Measurements from ENCODE around the gene ZC3H18.
A peak's percentile ranks its signal among the peaks of the same experiment; 100 is the strongest.

Gene ZC3H18

GRCh38 chr16:88552815-88553214, 17.4 kb upstream of the ZC3H18 start:
- ATAC-seq (no peak), DNase-seq (no peak)
- Mint-ChIP-seq H3K27ac (no peak overlapping the region), H3K36me3 (ENCODE audit: low read depth) (no peaks in the 10 kb centered on the region), H3K27me3 (peaks cover 5% of the 10 kb centered on the region), H3K4me1 (peaks cover 16% of the 10 kb centered on the region), H3K4me3 (no peak overlapping the region), H3K9me3 (no peaks in the 10 kb centered on the region)

GRCh38 chr16:88553739-88554138, 16.5 kb upstream of the ZC3H18 start:
- Mint-ChIP-seq H3K4me3 (no peak overlapping the region), H3K4me1 (peaks cover 16% of the 10 kb centered on the region), H3K9me3 (no peaks in the 10 kb centered on the region), H3K27me3 (peaks cover 5% of the 10 kb centered on the region), H3K36me3 (ENCODE audit: low read depth) (no peaks in the 10 kb centered on the region), H3K27ac (no peak overlapping the region)
- no peak for ATAC-seq
- no peak for DNase-seq

GRCh38 chr16:88554711-88555264, 15.4 kb upstream of the ZC3H18 start:
- no peak overlapping the region for H3K27ac Mint-ChIP-seq
- peaks cover 9% of the 10 kb centered on the region for H3K4me1 Mint-ChIP-seq
- H3K9me3 Mint-ChIP-seq, result no peaks in the 10 kb centered on the region
- no peak overlapping the region for H3K4me3 Mint-ChIP-seq
- DNase-seq, result no peak
- peaks cover 5% of the 10 kb centered on the region for H3K27me3 Mint-ChIP-seq
- ATAC-seq, result no peak
- no peaks in the 10 kb centered on the region for H3K36me3 Mint-ChIP-seq (ENCODE audit: low read depth)

- H3K4me3 Mint-ChIP-seq, result no peak overlapping the region
- no peaks in the 10 kb centered on the region for H3K9me3 Mint-ChIP-seq
- H3K27me3 Mint-ChIP-seq, result peaks cover 7% of the 10 kb centered on the region
- ATAC-seq (no peak), DNase-seq (no peak)
- no peaks in the 10 kb centered on the region for H3K4me1 Mint-ChIP-seq
- H3K36me3 Mint-ChIP-seq (ENCODE audit: low read depth), result no peaks in the 10 kb centered on the region
- no peak overlapping the region for H3K27ac Mint-ChIP-seq
These were observed 13.8 kb upstream of the ZC3H18 start for GRCh38 chr16:88556294-88556988.

- DNase-seq (no peak), ATAC-seq (no peak)
- peaks cover 7% of the 10 kb centered on the region for H3K27me3 Mint-ChIP-seq
- H3K4me1 Mint-ChIP-seq, result peaks cover 3% of the 10 kb centered on the region
- H3K27ac Mint-ChIP-seq, result no peak overlapping the region
- H3K4me3 Mint-ChIP-seq, result no peak overlapping the region
- no peaks in the 10 kb centered on the region for H3K36me3 Mint-ChIP-seq (ENCODE audit: low read depth)
- no peaks in the 10 kb centered on the region for H3K9me3 Mint-ChIP-seq
These were observed 11.5 kb upstream of the ZC3H18 start for GRCh38 chr16:88558457-88559442.

- Mint-ChIP-seq H3K36me3 (ENCODE audit: low read depth) (no peaks in the 10 kb centered on the region), H3K4me1 (peaks cover 7% of the 10 kb centered on the region), H3K27me3 (peaks cover 7% of the 10 kb centered on the region), H3K27ac (no peak overlapping the region), H3K4me3 (no peak overlapping the region), H3K9me3 (no peaks in the 10 kb centered on the region)
- DNase-seq (no peak), ATAC-seq (peak; percentile 26)
These were observed 9.3 kb upstream of the ZC3H18 start for GRCh38 chr16:88560714-88561484.

GRCh38 chr16:88561485-88562359, 8.5 kb upstream of the ZC3H18 start:
- Mint-ChIP-seq H3K27ac (no peak overlapping the region), H3K36me3 (ENCODE audit: low read depth) (no peaks in the 10 kb centered on the region), H3K27me3 (peaks cover 5% of the 10 kb centered on the region), H3K4me1 (peaks cover 14% of the 10 kb centered on the region), H3K9me3 (no peaks in the 10 kb centered on the region), H3K4me3 (no peak overlapping the region)
- ATAC-seq, result no peak
- peak; percentile 56 for DNase-seq

GRCh38 chr16:88566158-88566557, 4.0 kb upstream of the ZC3H18 start:
- peak overlapping the region; percentile 26 for H3K4me3 Mint-ChIP-seq
- ATAC-seq, result peak; percentile 50
- DNase-seq, result peak; percentile 85
- H3K9me3 Mint-ChIP-seq, result no peaks in the 10 kb centered on the region
- H3K36me3 Mint-ChIP-seq (ENCODE audit: low read depth), result peaks cover 2% of the 10 kb centered on the region
- peak overlapping the region; percentile 52 for H3K27ac Mint-ChIP-seq
- H3K4me1 Mint-ChIP-seq, result peaks cover 30% of the 10 kb centered on the region
- H3K27me3 Mint-ChIP-seq, result peaks cover 1% of the 10 kb centered on the region

GRCh38 chr16:88568710-88569613, 1.2 kb upstream of the ZC3H18 start:
- H3K27ac Mint-ChIP-seq, result peak overlapping the region; percentile 92
- DNase-seq (no peak), ATAC-seq (no peak)
- peaks cover 21% of the 10 kb centered on the region for H3K36me3 Mint-ChIP-seq (ENCODE audit: low read depth)
- H3K27me3 Mint-ChIP-seq, result peaks cover 1% of the 10 kb centered on the region
- peak overlapping the region; percentile 89 for H3K4me3 Mint-ChIP-seq
- no peaks in the 10 kb centered on the region for H3K9me3 Mint-ChIP-seq
- H3K4me1 Mint-ChIP-seq, result peaks cover 50% of the 10 kb centered on the region

GRCh38 chr16:88569614-88569984, 604 bp upstream of the ZC3H18 start:
- Mint-ChIP-seq H3K27ac (peak overlapping the region; percentile 92), H3K4me1 (peaks cover 50% of the 10 kb centered on the region), H3K36me3 (ENCODE audit: low read depth) (peaks cover 21% of the 10 kb centered on the region), H3K4me3 (peak overlapping the region; percentile 89), H3K9me3 (no peaks in the 10 kb centered on the region), H3K27me3 (peaks cover 1% of the 10 kb centered on the region)
- ATAC-seq, result peak; percentile 16
- no peak for DNase-seq

- Mint-ChIP-seq H3K27ac (peak overlapping the region; percentile 77), H3K36me3 (ENCODE audit: low read depth) (peaks cover 24% of the 10 kb centered on the region), H3K4me3 (peak overlapping the region; percentile 88), H3K27me3 (peaks cover 1% of the 10 kb centered on the region), H3K4me1 (peaks cover 49% of the 10 kb centered on the region), H3K9me3 (no peaks in the 10 kb centered on the region)
- ATAC-seq (peak; percentile 29), DNase-seq (peak; percentile 42)
These were observed 489 bp downstream of the ZC3H18 start for GRCh38 chr16:88570691-88571092.

GRCh38 chr16:88575251-88575650, 5.0 kb downstream of the ZC3H18 start:
- Mint-ChIP-seq H3K27ac (no peak overlapping the region), H3K27me3 (no peaks in the 10 kb centered on the region), H3K9me3 (no peaks in the 10 kb centered on the region), H3K4me1 (peaks cover 46% of the 10 kb centered on the region), H3K4me3 (no peak overlapping the region), H3K36me3 (ENCODE audit: low read depth) (peaks cover 49% of the 10 kb centered on the region)
- ATAC-seq (no peak), DNase-seq (no peak)

- Mint-ChIP-seq H3K4me3 (no peak overlapping the region), H3K4me1 (peaks cover 45% of the 10 kb centered on the region), H3K27me3 (no peaks in the 10 kb centered on the region), H3K9me3 (no peaks in the 10 kb centered on the region), H3K27ac (no peak overlapping the region), H3K36me3 (ENCODE audit: low read depth) (peaks cover 55% of the 10 kb centered on the region)
- ATAC-seq (no peak), DNase-seq (no peak)
These were observed 6.1 kb downstream of the ZC3H18 start for GRCh38 chr16:88576307-88576706.

Measured in activated naive CD8-positive, alpha-beta T cell treated with anti-CD3 and anti-CD28 coated beads, Interleukin-2, amount 50 U/mL, for 24 hours (primary cell).